GM12875 (cell line): ENCODE data around the gene SDC3.

Source experiments
- H3K4me3 ChIP-seq: one replicate; pipeline ENCODE4 v1.5.1; 2011; ENCODE audit warnings: low read depth, low read length, control low read depth
- TF ChIP-seq, protein P1 (sequence below): IDR thresholded peaks from 2 replicates; pipeline ENCODE4 v1.5.1; 2011; ENCODE audit warnings: low read depth, mild to moderate bottlenecking, control low read depth, inconsistent platforms, low read length, moderate library complexity, borderline replicate concordance; ENCODE audit not compliant: insufficient read depth

SDC3 gene

DNA sequence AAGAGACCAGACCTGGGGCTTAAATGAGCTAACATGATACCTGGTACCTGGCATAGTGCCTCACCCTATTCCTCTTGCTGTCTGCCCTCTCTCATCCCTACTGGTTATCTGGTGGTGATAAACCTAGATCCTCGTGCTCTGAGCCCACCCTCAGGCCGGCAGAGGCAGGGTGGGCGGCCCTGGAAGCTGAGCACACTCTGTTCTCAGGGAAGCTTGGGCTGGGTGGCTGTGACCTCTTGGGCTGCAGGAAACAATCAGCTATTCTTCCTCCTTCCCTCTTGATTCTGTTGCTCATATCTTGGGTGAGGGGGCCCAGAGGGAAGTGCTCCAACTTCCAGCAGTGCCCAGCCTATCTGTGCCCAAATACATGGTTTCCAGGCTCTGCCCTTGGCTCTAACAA lies 42.0 kb downstream of the SDC3 start:
- TF ChIP-seq, protein P1, sequence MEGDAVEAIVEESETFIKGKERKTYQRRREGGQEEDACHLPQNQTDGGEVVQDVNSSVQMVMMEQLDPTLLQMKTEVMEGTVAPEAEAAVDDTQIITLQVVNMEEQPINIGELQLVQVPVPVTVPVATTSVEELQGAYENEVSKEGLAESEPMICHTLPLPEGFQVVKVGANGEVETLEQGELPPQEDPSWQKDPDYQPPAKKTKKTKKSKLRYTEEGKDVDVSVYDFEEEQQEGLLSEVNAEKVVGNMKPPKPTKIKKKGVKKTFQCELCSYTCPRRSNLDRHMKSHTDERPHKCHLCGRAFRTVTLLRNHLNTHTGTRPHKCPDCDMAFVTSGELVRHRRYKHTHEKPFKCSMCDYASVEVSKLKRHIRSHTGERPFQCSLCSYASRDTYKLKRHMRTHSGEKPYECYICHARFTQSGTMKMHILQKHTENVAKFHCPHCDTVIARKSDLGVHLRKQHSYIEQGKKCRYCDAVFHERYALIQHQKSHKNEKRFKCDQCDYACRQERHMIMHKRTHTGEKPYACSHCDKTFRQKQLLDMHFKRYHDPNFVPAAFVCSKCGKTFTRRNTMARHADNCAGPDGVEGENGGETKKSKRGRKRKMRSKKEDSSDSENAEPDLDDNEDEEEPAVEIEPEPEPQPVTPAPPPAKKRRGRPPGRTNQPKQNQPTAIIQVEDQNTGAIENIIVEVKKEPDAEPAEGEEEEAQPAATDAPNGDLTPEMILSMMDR = no peak
- no peak overlapping the region for H3K4me3 ChIP-seq

DNA sequence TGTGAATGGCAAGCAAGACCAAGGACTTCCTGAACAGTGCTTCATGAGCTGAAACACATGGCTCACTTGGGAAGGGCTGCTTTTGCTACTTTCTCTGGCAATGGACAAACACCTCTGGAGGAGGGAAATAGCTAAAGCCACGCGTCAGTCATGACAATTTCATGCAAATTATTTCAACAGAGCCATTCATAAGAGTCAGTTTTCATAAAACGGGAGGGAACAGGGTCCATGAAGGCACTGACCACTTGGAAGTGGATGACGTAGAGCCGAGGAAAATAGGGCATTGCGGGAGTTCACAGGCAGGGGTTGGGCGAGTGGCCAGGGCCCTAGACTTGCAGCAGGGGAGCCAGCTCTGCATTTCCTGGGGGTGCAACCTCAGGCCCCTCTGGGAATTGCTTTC lies 43.9 kb downstream of the SDC3 start:
- TF ChIP-seq, protein P1 = no peak
- no peak overlapping the region for H3K4me3 ChIP-seq

DNA sequence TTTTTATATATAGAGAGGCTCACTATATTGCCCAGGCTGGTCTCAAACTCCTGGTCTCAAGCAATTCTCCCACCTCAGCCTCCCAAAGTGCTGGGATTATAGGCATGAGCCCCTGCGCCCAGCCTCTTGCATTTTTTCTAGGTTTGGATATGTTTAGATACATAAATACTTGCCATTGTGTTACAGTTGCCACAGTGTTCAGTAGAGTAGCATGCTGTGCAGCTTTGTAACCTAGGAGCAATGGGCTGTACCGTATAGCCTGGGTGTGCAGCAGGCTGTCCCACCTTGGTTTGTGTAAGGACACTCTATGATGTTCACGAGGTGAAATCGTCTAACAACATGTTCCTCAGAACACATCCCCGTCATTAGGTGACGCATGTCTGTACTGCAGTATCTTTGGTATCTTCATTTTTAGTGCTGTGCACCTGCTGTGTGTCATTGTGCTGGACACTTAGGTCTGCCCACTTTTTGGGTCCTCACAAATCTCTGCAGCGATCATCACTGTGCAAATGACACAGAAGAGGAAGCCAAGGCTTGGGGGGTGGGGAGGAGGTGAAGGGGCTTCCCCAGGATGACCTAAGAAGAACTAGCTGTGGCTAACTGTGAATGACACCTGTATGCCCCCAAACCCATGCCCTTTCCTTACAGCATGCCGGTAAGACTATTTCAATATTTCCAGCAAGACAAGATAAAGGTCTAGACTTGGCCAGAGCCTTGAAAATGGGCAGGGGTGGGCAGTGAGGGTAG lies 44.5 kb downstream of the SDC3 start:
- TF ChIP-seq, protein P1 = no peak
- H3K4me3 ChIP-seq = no peak overlapping the region

DNA sequence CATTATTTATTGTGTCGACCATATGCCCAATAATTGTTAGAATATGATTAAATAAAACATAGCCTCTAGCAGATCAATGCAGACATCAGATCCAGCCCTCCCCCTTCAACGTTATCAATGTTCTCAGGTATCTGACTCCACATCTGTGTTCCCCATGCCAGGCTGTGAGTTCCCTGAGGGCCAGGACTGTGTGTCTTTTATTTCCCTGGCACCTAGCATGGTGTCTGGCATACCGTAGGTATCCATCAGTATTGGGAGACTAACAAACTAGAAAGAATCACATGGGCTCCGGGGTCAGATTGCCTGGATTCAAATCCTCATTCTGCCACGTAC lies 48.3 kb downstream of the SDC3 start:
- TF ChIP-seq, protein P1 = no peak

DNA sequence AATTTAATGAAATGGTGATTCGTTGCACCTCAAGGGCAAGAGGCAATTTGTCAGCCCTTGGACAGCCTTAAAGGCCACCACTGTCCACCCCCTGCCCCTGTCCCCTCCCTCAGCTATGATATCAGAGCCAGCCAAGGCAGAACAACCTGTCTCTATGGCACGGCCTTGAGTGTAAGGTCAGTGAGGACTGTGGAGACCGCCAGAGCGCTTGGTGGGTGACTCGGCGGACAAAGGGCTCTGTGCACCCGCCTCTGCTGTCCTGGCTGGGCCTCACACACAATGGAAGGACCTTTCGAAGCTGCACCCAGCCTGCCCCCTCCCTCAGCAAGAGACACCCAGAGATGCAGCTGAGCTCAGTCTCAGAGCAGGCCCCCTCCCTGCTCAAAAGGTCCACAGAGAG lies 50.6 kb downstream of the SDC3 start:
- no peak overlapping the region for H3K4me3 ChIP-seq
- TF ChIP-seq, protein P1 = no peak

More for the DNA sequence above, 48.3 kb downstream of the SDC3 start:
- no peak overlapping the region for H3K4me3 ChIP-seq

DNA sequence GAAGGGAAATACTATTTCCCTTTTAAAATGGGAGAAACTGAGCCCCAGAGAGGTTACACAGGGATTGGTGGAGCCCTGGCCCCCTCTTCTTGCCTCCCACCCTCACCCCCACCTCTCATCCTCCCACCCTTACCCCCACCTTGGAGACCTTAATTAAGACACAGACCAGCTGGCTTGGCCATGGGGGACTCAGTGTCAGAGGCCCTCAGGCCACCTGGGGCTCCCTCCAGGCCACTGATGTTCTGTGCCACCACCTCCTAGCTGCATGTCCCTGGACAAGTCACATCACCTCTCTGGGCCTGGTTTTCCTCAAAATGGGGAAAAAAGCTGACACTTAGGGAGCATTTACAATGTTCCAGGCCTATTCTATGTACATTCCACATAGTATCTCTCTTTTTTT lies 51.5 kb downstream of the SDC3 start:
- H3K4me3 ChIP-seq = no peak overlapping the region
- TF ChIP-seq, protein P1 = no peak

DNA sequence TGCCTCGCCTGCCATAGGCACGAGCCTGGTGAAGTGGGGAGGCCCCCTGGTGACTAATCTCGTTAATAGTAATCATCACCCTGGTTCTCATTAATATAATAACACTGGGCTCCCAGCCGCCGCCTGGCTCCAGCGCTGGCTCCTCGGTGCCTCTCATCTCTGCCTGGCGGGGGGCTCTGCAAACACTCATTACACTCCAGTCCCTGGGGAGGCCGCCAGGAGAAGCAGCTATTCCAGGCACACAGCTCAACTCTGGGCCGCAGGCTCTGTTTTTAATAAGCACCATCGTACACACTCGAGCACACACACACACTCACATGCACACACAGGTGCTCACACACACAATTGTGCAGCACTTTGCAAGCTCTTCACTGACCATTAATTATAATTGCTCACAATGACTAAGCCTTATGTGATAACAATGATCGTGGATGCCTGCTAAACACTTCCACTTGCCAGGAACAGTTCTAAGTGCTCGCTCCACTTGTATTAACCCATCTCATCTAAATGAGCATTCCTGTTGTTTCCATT lies 52.2 kb downstream of the SDC3 start:
- TF ChIP-seq, protein P1 = no peak

More for the DNA sequence above, 52.2 kb downstream of the SDC3 start:
- no peak overlapping the region for H3K4me3 ChIP-seq
